Keratinocyte (primary cell): ENCODE results near the gene MESD.

ENCODE experiments used
- EZH2 ChIP-seq: IDR thresholded peaks from one replicate; pipeline ENCODE4 v1.6.1; 2012; ENCODE audit warnings: inconsistent platforms, mild to moderate bottlenecking, low read length, moderate library complexity
- TF ChIP-seq, protein P1 (sequence below), 3 experiments: IDR thresholded peaks in 1 of 3; conservative IDR thresholded peaks in 1 of 3; optimal IDR thresholded peaks in 1 of 3; 2 replicates in 2 of 3; 3 replicates in 1 of 3; pipeline versions ENCODE3 to v1.5.1; 2011; ENCODE audit warnings: low read length in 3 of 3, mild to moderate bottlenecking in 3 of 3, moderate library complexity in 2 of 3, control low read depth in 1 of 3, inconsistent platforms in 1 of 3; ENCODE audit not compliant: insufficient read depth in 2 of 3; ENCODE audit errors: extremely low read depth in 1 of 3

DNA sequence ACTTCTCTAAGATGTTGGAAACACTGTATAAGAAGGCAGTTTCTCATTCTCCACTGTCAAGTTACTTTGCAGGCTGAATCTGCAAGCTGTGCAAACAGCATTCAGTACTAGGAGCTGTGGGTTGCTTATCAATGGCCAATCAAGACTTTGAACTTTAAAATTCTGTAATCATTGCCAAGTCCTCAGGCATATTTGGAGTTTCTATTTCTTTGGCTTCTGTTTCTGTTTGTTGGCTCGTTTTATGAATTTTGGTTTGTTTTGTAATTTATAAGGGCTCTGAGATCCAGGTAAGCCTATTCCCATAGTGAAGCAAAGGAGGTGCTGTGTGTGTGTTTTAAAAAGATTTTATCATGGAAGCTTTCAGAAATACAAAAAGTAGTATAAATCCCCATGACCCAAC, 43.2 kb upstream of the MESD start:
- TF ChIP-seq, protein P1, sequence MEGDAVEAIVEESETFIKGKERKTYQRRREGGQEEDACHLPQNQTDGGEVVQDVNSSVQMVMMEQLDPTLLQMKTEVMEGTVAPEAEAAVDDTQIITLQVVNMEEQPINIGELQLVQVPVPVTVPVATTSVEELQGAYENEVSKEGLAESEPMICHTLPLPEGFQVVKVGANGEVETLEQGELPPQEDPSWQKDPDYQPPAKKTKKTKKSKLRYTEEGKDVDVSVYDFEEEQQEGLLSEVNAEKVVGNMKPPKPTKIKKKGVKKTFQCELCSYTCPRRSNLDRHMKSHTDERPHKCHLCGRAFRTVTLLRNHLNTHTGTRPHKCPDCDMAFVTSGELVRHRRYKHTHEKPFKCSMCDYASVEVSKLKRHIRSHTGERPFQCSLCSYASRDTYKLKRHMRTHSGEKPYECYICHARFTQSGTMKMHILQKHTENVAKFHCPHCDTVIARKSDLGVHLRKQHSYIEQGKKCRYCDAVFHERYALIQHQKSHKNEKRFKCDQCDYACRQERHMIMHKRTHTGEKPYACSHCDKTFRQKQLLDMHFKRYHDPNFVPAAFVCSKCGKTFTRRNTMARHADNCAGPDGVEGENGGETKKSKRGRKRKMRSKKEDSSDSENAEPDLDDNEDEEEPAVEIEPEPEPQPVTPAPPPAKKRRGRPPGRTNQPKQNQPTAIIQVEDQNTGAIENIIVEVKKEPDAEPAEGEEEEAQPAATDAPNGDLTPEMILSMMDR (optimal IDR thresholded peaks at IDR 0.05 in 1 of 3, IDR thresholded peaks at IDR 0.05 in 1 of 3, conservative IDR thresholded peaks at IDR 0.05 in 1 of 3; ENCODE audit: extremely low read depth in 1 of 3, insufficient read depth in 2 of 3, low read length in 3 of 3), result no peak
- no peak for TF ChIP-seq EZH2
